Suprapubic skin (tissue), 3 donors: ENCODE measurements around the gene DIMT1.

Experiments
- POLR2AphosphoS5 ChIP-seq, 3 donors: sonication (generic); formaldehyde crosslinking; IDR thresholded peaks; one replicate each; pipeline ENCODE4 v1.6.1; 2017; ENCODE audit warnings: antibody characterized with exemption in 3 of 3
- TF ChIP-seq, protein P1 (sequence below), 2 donors: fragments of 200-600 bp in 1 of 2; fragments of 450-650 bp in 1 of 2; sonication (generic) in 1 of 2; IDR thresholded peaks; one replicate each; pipeline ENCODE4 v1.5.1; 2016 to 2019; ENCODE audit warnings: antibody characterized with exemption in 2 of 2, mild to moderate bottlenecking in 1 of 2, moderate library complexity in 1 of 2

DNA sequence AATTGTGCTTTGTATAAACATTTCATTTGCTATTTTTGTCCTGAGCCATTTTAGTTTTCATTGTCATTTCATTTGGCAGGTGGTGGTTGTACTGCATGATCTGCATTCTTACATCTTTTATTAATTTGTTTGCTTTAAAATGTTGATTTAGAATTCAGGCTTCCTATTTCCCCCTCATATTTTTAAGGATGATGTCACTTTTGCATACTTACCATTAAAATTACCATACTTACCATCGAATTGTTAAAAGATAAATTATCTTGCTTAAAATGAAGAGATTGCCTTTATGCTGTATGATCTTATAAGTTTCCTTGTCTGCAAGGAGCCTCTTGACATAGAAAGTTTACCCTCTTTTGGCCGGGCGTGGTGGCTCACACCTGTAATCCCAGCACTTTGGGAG, 31.1 kb downstream of the DIMT1 start:
- TF ChIP-seq, protein P1, sequence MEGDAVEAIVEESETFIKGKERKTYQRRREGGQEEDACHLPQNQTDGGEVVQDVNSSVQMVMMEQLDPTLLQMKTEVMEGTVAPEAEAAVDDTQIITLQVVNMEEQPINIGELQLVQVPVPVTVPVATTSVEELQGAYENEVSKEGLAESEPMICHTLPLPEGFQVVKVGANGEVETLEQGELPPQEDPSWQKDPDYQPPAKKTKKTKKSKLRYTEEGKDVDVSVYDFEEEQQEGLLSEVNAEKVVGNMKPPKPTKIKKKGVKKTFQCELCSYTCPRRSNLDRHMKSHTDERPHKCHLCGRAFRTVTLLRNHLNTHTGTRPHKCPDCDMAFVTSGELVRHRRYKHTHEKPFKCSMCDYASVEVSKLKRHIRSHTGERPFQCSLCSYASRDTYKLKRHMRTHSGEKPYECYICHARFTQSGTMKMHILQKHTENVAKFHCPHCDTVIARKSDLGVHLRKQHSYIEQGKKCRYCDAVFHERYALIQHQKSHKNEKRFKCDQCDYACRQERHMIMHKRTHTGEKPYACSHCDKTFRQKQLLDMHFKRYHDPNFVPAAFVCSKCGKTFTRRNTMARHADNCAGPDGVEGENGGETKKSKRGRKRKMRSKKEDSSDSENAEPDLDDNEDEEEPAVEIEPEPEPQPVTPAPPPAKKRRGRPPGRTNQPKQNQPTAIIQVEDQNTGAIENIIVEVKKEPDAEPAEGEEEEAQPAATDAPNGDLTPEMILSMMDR (IDR thresholded peaks at IDR 0.05) = no peak
- TF ChIP-seq POLR2AphosphoS5 (IDR thresholded peaks at IDR 0.05) = no peak
